Stimulated activated naive CD4-positive, alpha-beta T cell (primary cell): Measurements from ENCODE around the gene IFNGR2.
A peak's percentile ranks its signal among the peaks of the same experiment; 100 is the strongest.
"Not testable (repeated sequence)": the region's sequence is repeated elsewhere in the genome, so short reads cannot be mapped to it uniquely, and the experiment has no call there.

Source experiments
- DNase-seq, 6 experiments: peaks; one replicate each; lab custom pipeline; 2025; lab: John Stamatoyannopoulos, UW

Gene IFNGR2

GRCh38 chr21:33402001-33402979 is 923 bp upstream of the IFNGR2 start:
- DNase-seq: peak in 4 of 6 experiments; percentile 30 to 41 (median 32)

- DNase-seq: peak in 5 of 6 experiments; percentile 6 to 62 (median 26)
Observed at GRCh38 chr21:33403786-33404585, 773 bp downstream of the IFNGR2 start.

- DNase-seq: no peak
Observed at GRCh38 chr21:33406493-33406892, 3.3 kb downstream of the IFNGR2 start.

GRCh38 chr21:33411949-33412430 is 8.8 kb downstream of the IFNGR2 start:
- DNase-seq: no peak

GRCh38 chr21:33412439-33412831 is 9.2 kb downstream of the IFNGR2 start:
- DNase-seq: not testable (repeated sequence)

GRCh38 chr21:33412832-33413519 is 9.8 kb downstream of the IFNGR2 start:
- no peak for DNase-seq

GRCh38 chr21:33414068-33414467 is 10.9 kb downstream of the IFNGR2 start:
- no peak for DNase-seq

GRCh38 chr21:33414926-33415325 is 11.7 kb downstream of the IFNGR2 start:
- no peak for DNase-seq

GRCh38 chr21:33418691-33419090 is 15.5 kb downstream of the IFNGR2 start:
- DNase-seq: no peak

- DNase-seq: no peak
Observed at GRCh38 chr21:33419538-33420123, 16.4 kb downstream of the IFNGR2 start.

- no peak for DNase-seq
Observed at GRCh38 chr21:33421713-33422393, 18.6 kb downstream of the IFNGR2 start.

- DNase-seq: no peak
Observed at GRCh38 chr21:33424214-33424613, 21.0 kb downstream of the IFNGR2 start.

- no peak for DNase-seq
Observed at GRCh38 chr21:33425825-33426224, 22.6 kb downstream of the IFNGR2 start.

GRCh38 chr21:33427051-33427450 is 23.8 kb downstream of the IFNGR2 start:
- no peak for DNase-seq

- DNase-seq: no peak
Observed at GRCh38 chr21:33428669-33429068, 25.5 kb downstream of the IFNGR2 start.

- no peak for DNase-seq
Observed at GRCh38 chr21:33430858-33431257, 27.6 kb downstream of the IFNGR2 start.

- DNase-seq: no peak
Observed at GRCh38 chr21:33432496-33432895, 29.3 kb downstream of the IFNGR2 start.

- DNase-seq: no peak
Observed at GRCh38 chr21:33433001-33433400, 29.8 kb downstream of the IFNGR2 start.

GRCh38 chr21:33433425-33434114 is 30.4 kb downstream of the IFNGR2 start:
- DNase-seq: no peak

- DNase-seq: no peak
Observed at GRCh38 chr21:33434770-33435360, 31.7 kb downstream of the IFNGR2 start.
